A549 treated with Mapracorat at 1 μM for 4 hours (cell line): Measurements from ENCODE around the gene SLC39A3. TPM values are rescaled to one million over a fixed set of nuclear protein-coding genes. Genes with fewer than 3 reads are reported as not detected.

Experiments used
- total RNA-seq: library from RNA; stranded (reverse); fragments of 200-300 nt; extraction: Qiagen RNA extraction; gene quantifications from 5 replicates; pipeline ENCODE4 v1.2.3, GENCODE V29; 2022

SLC39A3 gene, protein sequence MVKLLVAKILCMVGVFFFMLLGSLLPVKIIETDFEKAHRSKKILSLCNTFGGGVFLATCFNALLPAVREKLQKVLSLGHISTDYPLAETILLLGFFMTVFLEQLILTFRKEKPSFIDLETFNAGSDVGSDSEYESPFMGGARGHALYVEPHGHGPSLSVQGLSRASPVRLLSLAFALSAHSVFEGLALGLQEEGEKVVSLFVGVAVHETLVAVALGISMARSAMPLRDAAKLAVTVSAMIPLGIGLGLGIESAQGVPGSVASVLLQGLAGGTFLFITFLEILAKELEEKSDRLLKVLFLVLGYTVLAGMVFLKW
- 26.6 to 30.9 TPM (median 29.0 TPM) in 5 replicates for total RNA-seq

DNA sequence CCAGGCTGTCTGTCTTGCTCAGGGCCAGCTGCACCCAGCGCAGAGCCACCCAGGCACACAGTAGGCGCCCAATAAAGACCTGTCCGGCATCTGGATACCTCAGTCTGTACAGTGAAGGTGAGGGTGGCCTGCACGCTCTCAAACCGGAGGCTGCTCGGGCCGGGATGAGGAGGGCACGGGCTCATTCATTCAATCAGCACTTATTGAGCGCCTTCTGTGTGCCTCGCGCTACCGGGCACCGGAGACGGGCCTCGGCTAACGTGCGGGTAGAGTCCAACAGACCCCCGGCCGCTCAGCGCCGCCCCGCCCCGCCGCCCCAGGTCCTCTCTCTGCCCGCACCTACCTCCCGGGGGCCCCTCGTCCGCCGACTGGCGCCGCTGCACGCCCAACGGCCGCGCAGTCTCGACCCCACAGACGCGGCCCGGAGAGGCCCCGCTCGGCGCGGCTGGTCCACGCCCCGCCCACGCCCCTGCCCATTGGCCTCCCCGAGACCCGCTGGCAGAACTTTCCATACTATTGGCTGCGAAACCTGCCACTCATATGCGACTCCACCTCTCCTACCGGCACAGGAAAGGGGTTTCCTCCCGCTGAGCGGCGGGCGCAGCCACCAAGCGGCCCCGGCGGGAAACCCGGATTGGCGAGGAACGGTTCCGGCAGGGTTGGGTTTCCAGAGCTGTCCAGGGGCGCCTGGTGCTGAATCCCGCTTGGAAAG is at the start of gene SLC39A3:
Gene SLC39A3, minus strand, starts transcription at position 416 of the 712 bp plus-strand sequence. CDS start 2,760 bp downstream, outside the sequence.

DNA sequence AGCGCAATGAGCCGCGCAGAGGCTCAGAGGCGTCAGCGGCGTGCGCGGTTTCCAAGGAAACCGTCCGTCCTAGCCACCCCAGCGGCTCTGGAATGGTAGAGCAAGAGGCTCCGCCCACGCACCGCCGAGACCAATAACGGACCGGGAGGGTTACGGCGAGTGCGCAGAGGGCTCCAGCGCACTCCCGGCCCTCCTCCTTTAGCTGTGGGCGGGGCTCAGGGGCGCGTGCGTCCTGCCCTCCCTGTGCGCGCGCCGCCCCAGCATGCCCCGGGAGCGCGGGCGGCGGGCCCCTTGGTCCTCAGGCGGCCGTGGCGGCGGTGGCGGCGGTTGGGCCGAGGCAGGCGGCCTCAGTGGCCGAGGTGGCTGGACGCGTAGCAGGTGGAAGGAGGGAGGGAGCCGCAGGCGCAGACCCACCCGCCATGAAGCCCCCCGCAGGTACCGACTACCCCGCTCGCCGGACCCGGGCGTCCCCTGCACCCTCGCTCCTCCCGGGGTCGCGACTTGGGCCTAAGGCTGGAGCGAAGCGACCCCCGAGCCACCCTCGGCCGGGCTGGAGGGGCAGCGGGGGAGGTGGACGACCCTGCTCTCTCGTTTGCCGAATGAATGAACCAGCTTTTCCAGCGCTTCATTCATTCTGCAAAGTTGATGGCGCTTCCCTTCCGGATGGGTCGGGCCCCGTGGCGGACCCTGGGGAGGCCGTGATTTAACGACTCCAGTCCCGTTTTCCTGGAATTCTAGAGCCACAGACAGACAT is 45.6 kb upstream of the SLC39A3 start, which contains the start of gene THOP1:
Gene THOP1, plus strand, starts transcription at position 260 of the 754 bp plus-strand sequence. Its CDS starts 160 bp downstream, at position 420.

DNA sequence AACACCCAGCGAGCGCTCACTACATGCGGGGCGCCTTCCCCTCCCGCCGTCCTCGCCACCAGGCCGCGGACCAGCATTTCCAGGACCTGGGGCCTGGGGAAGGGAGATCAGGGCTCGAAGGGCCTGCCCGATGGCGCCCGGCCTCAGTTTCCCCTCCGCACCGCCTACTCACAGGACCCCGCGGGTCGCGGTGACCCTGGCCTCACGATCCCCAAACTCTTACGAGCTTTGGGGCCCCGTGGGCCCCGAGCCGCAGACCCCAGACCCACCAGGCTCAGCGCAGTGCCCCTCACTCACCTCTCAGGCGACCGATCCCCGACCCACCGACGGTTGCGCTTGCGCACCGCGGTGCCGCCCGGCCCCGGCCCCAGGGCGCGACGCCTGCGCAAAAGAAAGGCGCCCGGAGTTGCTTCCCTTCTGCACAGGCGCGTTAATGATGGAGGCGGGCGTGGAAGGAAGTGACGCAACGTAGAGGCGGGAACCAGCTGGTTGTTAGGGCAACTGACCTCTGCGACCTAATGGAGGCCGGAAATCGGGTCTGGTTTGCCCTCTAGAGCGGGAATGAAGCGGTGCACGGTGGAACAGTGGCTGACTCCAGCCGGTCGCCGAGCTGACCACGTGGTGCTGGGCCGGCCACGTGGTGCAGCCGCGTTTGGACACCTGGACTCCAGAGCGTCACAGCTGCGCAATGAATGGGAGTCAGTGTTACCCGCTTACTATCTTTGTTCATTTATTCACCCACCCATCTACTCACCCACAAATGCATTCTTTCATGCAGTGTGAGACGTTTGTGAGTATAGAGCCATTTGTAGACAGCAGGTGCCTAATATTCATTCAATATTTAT is 43.3 kb upstream of the SLC39A3 start, which contains the start of gene SGTA:
Gene SGTA, minus strand, starts transcription at position 338 of the 845 bp plus-strand sequence. CDS start 14,205 bp downstream, outside the sequence.

DNA sequence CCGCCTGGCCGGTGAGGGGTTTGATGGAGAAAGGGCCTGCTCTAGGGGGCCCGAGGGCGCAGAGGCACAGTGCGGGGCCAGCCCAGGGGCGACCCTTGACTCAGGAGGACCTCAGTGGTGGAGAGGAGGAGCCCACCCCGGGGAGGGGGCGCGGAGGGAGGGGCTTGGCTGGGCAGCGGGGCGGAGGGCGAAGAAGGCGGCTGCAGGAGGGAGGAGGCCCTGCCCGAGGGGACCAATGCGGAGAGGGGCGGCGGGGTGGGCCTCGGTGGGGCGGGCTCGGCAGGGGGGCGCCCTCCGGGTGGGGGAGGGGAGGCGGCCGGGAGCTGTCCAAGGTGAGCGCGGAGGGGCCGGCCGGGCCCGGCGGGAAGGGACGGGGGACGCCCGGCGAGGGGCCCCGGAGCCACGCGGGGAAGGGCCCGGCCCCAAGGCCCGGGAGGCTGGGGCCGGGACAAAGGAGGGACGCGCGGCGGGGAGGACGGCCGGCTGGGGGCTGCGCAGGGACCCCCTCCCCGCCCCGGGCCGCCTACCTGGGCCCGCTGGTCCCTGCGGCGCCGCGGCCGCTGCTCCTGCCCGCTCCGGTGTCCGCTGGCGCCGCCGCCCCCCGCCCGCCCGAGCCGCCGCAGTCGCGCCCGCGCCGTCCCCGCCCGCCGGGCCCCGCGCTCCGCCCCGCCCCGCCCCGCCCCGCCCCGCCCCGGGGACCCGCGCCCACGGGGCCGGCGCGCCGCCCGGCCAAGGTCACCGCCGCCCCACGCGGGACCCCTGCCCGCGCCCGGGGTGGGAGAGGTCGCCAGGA is 18.8 kb downstream of the SLC39A3 start, which contains the start of gene DIRAS1:
Gene DIRAS1, minus strand, starts transcription at position 596 of the 793 bp plus-strand sequence. CDS start 3,566 bp downstream, outside the sequence.

DNA sequence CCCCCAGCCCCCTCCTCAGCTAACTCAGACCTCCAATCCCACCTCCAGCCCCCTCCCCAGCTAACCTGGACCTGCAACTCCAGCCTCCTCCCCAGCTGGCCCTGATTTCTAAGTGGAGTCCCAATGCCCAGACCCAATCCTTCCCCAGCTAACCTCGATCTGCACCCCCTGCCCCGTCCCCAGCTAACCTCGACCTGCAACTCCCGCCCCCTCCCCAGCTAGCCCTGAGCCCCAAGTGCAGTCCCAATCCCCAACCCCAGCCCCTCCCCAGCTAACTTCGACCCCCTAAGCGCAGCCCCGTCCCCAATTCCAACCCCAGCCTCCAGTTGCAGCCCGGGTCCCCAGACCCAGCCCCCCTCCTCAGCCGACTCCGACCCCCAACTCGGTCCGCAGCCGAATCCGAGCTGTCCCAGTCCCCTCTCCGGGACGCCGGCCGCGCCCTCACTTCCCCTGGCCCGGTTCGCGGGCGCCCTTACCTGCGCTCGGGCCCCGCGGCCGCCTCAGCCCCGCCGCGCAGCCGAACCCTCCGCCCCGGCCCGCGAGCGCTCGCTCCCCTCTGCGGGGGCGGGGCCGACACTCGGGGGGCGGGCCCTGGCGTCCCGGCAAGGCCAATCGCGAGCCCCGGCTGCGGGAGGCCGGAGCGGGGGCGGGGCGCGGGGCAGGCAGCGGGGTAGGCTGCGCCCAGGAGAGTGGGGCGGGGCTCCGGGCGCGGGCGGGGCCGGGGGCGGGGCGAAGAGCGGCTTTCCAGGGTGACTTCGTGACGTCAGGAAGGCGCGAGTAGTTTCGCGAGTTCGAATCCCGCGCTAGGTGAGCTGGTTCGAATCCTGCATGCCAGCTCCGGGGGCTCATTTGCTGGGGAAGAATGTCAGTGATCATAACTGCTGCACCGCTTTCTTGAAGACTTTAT is 37.4 kb downstream of the SLC39A3 start, which contains the start of gene GNG7:
Gene GNG7, minus strand, starts transcription at position 525 of the 907 bp plus-strand sequence. CDS start 182,006 bp downstream, outside the sequence.

Other genes starting within 250 kb of the SLC39A3 start
- gene GNG7, start 37.3 kb downstream of the SLC39A3 start, total RNA-seq: 0.02 to 0.13 TPM (median 0.05 TPM) in 5 replicates
- 3.1 to 4.9 TPM (median 4.2 TPM) in 5 replicates for gene DIRAS1, start 18.6 kb downstream of the SLC39A3 start, total RNA-seq
- gene SGTA, start 43.3 kb upstream of the SLC39A3 start, total RNA-seq: 55.7 to 80.0 TPM (median 69.8 TPM) in 5 replicates
- gene THOP1, start 45.5 kb upstream of the SLC39A3 start, total RNA-seq: 75.7 to 107 TPM (median 98.4 TPM) in 5 replicates
- gene ZNF554, start 79.9 kb upstream of the SLC39A3 start, total RNA-seq: 0.79 to 1.3 TPM (median 1.0 TPM) in 5 replicates
- gene ZNF555, start 101.5 kb upstream of the SLC39A3 start, total RNA-seq: 1.5 to 3.4 TPM (median 2.3 TPM) in 5 replicates
- 0.12 TPM in 1 of 5 replicates, not detected in the others for gene ZNF556, start 127.3 kb upstream of the SLC39A3 start, total RNA-seq
- 2.8 to 4.0 TPM (median 3.0 TPM) in 5 replicates for gene ZNF57, start 160.9 kb upstream of the SLC39A3 start, total RNA-seq
- 1.3 to 2.3 TPM (median 1.8 TPM) in 5 replicates for gene ZNF77, start 205.0 kb upstream of the SLC39A3 start, total RNA-seq
- 4.1 to 6.6 TPM (median 5.0 TPM) in 5 replicates for gene TLE6, start 237.5 kb upstream of the SLC39A3 start, total RNA-seq